ENCODE results near the gene PRPF6. TPM values are rescaled to one million over a fixed set of nuclear protein-coding genes. Genes with fewer than 3 reads are reported as not detected.

The PRPF6 gene
- polyA plus RNA-seq, 1 donor from 2014 or later = 91.9 TPM

- TF ChIP-seq POLR2AphosphoS5 (IDR thresholded peaks at IDR 0.05) (no peak), REST (IDR thresholded peaks at IDR 0.05; ENCODE audit: borderline replicate concordance) (no peak), SMC3 (conservative IDR thresholded peaks at IDR 0.05; ENCODE audit: poor library complexity) (no peak), TAF1 (IDR thresholded peaks at IDR 0.05; ENCODE audit: low read depth) (no peak), CTCF (IDR thresholded peaks at IDR 0.05; ENCODE audit: poor library complexity, severe bottlenecking) (no peak), EP300 (conservative IDR thresholded peaks at IDR 0.05; ENCODE audit: poor library complexity, severe bottlenecking) (no peak), EZH2 (IDR thresholded peaks at IDR 0.05; ENCODE audit: borderline replicate concordance, insufficient read depth, low read length, poor library complexity, severe bottlenecking) (no peak), RAD21 (conservative IDR thresholded peaks at IDR 0.05) (no peak), MXI1 (conservative IDR thresholded peaks at IDR 0.05; ENCODE audit: poor library complexity, severe bottlenecking) (no peak)
- no peak overlapping the region for H3K4me2 ChIP-seq (ENCODE audit: low read length)
- no peaks in the 10 kb centered on the region for H3K9me3 ChIP-seq (ENCODE audit: low read length)
- H2AFZ ChIP-seq (ENCODE audit: low read depth, low read length) = no peak overlapping the region
- no peaks in the 10 kb centered on the region for H3K36me3 ChIP-seq (ENCODE audit: insufficient read depth, low read length)
- H3K9ac ChIP-seq (ENCODE audit: low read length) = no peak overlapping the region
- no peak overlapping the region for H3K27ac ChIP-seq (ENCODE audit: low read length)
- H3K9me2 ChIP-seq (ENCODE audit: insufficient read depth, low read length) = no peaks in the 10 kb centered on the region
- no peaks in the 10 kb centered on the region for H4K20me1 ChIP-seq (ENCODE audit: insufficient read depth)
- no peaks in the 10 kb centered on the region for H3K27me3 ChIP-seq (ENCODE audit: insufficient read depth, low read depth, low read length)
- H3K79me2 ChIP-seq (replicated peaks; ENCODE audit: insufficient read depth, low read length) = peaks cover 20% of the 10 kb centered on the region
- no peaks in the 10 kb centered on the region for H3F3A ChIP-seq (ENCODE audit: insufficient read depth, low read length, poor library complexity, severe bottlenecking)
- no peak overlapping the region for H3K4me3 ChIP-seq (ENCODE audit: low read length)
These were observed 21.8 kb upstream of the PRPF6 start for GRCh38 chr20:63958964-63959698.

GRCh38 chr20:63959699-63960075, 21.2 kb upstream of the PRPF6 start:
- Histone ChIP-seq H3K9ac (ENCODE audit: low read length) (no peak overlapping the region), H3K4me2 (ENCODE audit: low read length) (no peak overlapping the region), H3K27me3 (ENCODE audit: insufficient read depth, low read depth, low read length) (no peaks in the 10 kb centered on the region), H3K27ac (ENCODE audit: low read length) (no peak overlapping the region), H2AFZ (ENCODE audit: low read depth, low read length) (no peak overlapping the region), H3K9me3 (ENCODE audit: low read length) (no peaks in the 10 kb centered on the region), H3K9me2 (ENCODE audit: insufficient read depth, low read length) (no peaks in the 10 kb centered on the region), H3F3A (ENCODE audit: insufficient read depth, low read length, poor library complexity, severe bottlenecking) (no peaks in the 10 kb centered on the region), H4K20me1 (ENCODE audit: insufficient read depth) (no peaks in the 10 kb centered on the region), H3K79me2 (replicated peaks; ENCODE audit: insufficient read depth, low read length) (peaks cover 15% of the 10 kb centered on the region), H3K36me3 (ENCODE audit: insufficient read depth, low read length) (no peaks in the 10 kb centered on the region), H3K4me3 (ENCODE audit: low read length) (no peak overlapping the region)
- TF ChIP-seq TAF1 (IDR thresholded peaks at IDR 0.05; ENCODE audit: low read depth) = no peak
- TF ChIP-seq EZH2 (IDR thresholded peaks at IDR 0.05; ENCODE audit: borderline replicate concordance, insufficient read depth, low read length, poor library complexity, severe bottlenecking) = no peak
- no peak for TF ChIP-seq MXI1 (conservative IDR thresholded peaks at IDR 0.05; ENCODE audit: poor library complexity, severe bottlenecking)
- no peak for TF ChIP-seq RAD21 (conservative IDR thresholded peaks at IDR 0.05)
- no peak for TF ChIP-seq POLR2AphosphoS5 (IDR thresholded peaks at IDR 0.05)
- no peak for TF ChIP-seq REST (IDR thresholded peaks at IDR 0.05; ENCODE audit: borderline replicate concordance)
- no peak for TF ChIP-seq SMC3 (conservative IDR thresholded peaks at IDR 0.05; ENCODE audit: poor library complexity)
- no peak for TF ChIP-seq CTCF (IDR thresholded peaks at IDR 0.05; ENCODE audit: poor library complexity, severe bottlenecking)
- TF ChIP-seq EP300 (conservative IDR thresholded peaks at IDR 0.05; ENCODE audit: poor library complexity, severe bottlenecking) = no peak
